HepG2 (cell line): ENCODE measurements around the gene HPCAL1. TPM values are rescaled to one million over a fixed set of nuclear protein-coding genes. Genes with fewer than 3 reads are reported as not detected.

Source experiments
- ATAC-seq: fragments of 200-7000 bp; cut with Tn5 transposase; 3 replicates; pipeline ENCODE4 v1.9.1; 2020; ENCODE audit warnings: mild to moderate bottlenecking, moderate library complexity
- BruUV-seq: library from RNA; stranded (reverse); fragments of 400-500 nt; replicated peaks from 2 replicates; lab custom pipeline; 2021; lab: Mats Ljungman, UMichigan
- CTCF ChIA-PET: fragments of 300-600 bp; formaldehyde crosslinking; extraction: SDS; loops from one replicate; lab custom pipeline; 2021; ENCODE audit warnings: low total read pairs, inconsistent platforms, low intra/inter-chr PET ratio; lab: Yijun Ruan, JAX
- POLR2A ChIA-PET: fragments of 350-600 bp; sonication (Branson Sonifier 250); formaldehyde crosslinking; loops from one replicate; lab custom pipeline; 2020; ENCODE audit warnings: antibody characterized with exemption, inconsistent platforms; lab: Yijun Ruan, JAX
- DNase-seq: peaks from one replicate; pipeline ENCODE4 v3.0.0-alpha.2; 2015; ENCODE audit warnings: low spot score
- FAIRE-seq: peaks from 3 replicates; lab custom pipeline; 2011; peaks lifted over from hg19 to GRCh38; lab: Jason Lieb, UNC
- H2AFZ ChIP-seq: one replicate; pipeline ENCODE4 v1.6.1; 2011; ENCODE audit warnings: low read length, inconsistent platforms
- H3K27ac ChIP-seq: fragments of 300-600 bp; 3 replicates; pipeline ENCODE4 v1.8.0; 2011; ENCODE audit warnings: mixed run types, mild to moderate bottlenecking, mixed read lengths, low read length, inconsistent platforms; ENCODE audit not compliant: insufficient read depth; ENCODE audit errors: extremely low read length
- H3K27me3 ChIP-seq, 2 experiments: fragments of 200-600 bp in 1 of 2; 2 replicates in 1 of 2; 3 replicates in 1 of 2; pipeline versions ENCODE4 v1.6.0 to v1.8.0; 2011; ENCODE audit warnings: low read length in 2 of 2, mild to moderate bottlenecking in 2 of 2, moderate library complexity in 2 of 2, inconsistent platforms in 1 of 2; ENCODE audit not compliant: insufficient read depth in 2 of 2, control insufficient read depth in 1 of 2
- H3K36me3 ChIP-seq, 2 experiments: fragments of 200-600 bp in 1 of 2; replicated peaks in 1 of 2; 2 replicates in 1 of 2; 3 replicates in 1 of 2; pipeline versions ENCODE4 v1.5.1 to v1.8.0; 2011; ENCODE audit warnings: low read length in 2 of 2, inconsistent platforms in 1 of 2; ENCODE audit not compliant: insufficient read depth in 2 of 2, control insufficient read depth in 1 of 2
- H3K4me1 ChIP-seq: 2 replicates; pipeline ENCODE4 v1.5.1; 2012; ENCODE audit warnings: low read length, inconsistent platforms; ENCODE audit not compliant: insufficient read depth
- H3K4me2 ChIP-seq: 2 replicates; pipeline ENCODE4 v1.6.0; 2011; ENCODE audit warnings: low read depth, low read length, inconsistent platforms
- H3K4me3 ChIP-seq, 3 experiments: fragments of 200-600 bp in 1 of 3; sonication (generic), shearing (Covaris generic) in 1 of 3; replicated peaks in 1 of 3; 2 replicates each; pipeline ENCODE4 v1.5.1; 2011 to 2016; ENCODE audit warnings: low read length in 3 of 3, inconsistent platforms in 2 of 3, low read depth in 2 of 3, mild to moderate bottlenecking in 2 of 3, control low read depth in 1 of 3, mixed read lengths in 1 of 3; ENCODE audit not compliant: insufficient read depth in 1 of 3
- H3K79me2 ChIP-seq: one replicate; pipeline ENCODE4 v1.6.1; 2011; ENCODE audit warnings: low read length, inconsistent platforms; ENCODE audit not compliant: insufficient read depth
- H3K9ac ChIP-seq: 2 replicates; pipeline ENCODE4 v1.6.0; 2011; ENCODE audit warnings: mild to moderate bottlenecking, low read depth, low read length, inconsistent platforms; ENCODE audit not compliant: insufficient read depth
- H3K9me3 ChIP-seq: 2 replicates; pipeline ENCODE4 v1.5.1; 2012; ENCODE audit warnings: mild to moderate bottlenecking, low read length
- H4K20me1 ChIP-seq: 2 replicates; pipeline ENCODE4 v1.6.0; 2011; ENCODE audit warnings: inconsistent platforms, mild to moderate bottlenecking, low read length, moderate library complexity; ENCODE audit not compliant: insufficient read depth
- BORCS8-MEF2B ChIP-seq: sonication (generic); formaldehyde crosslinking; IDR thresholded peaks from 2 replicates; pipeline ENCODE4 v1.8.0; 2022; ENCODE audit warnings: mild to moderate bottlenecking, missing genetic modification reagents
- CTCF ChIP-seq: sonication (generic); formaldehyde crosslinking; IDR thresholded peaks from 2 replicates; pipeline ENCODE4 v1.5.0; 2020; ENCODE audit warnings: mild to moderate bottlenecking, missing genetic modification reagents, moderate library complexity
- FOXC1 ChIP-seq: sonication (generic); formaldehyde crosslinking; IDR thresholded peaks from 2 replicates; pipeline ENCODE4 v1.8.0; 2022; ENCODE audit warnings: mild to moderate bottlenecking, missing genetic modification reagents, borderline replicate concordance
- HMGXB4 ChIP-seq, 2 experiments: sonication (generic) in 1 of 2; formaldehyde crosslinking in 1 of 2; IDR thresholded peaks; 2 replicates each; pipeline versions ENCODE4 v1.4.0 to v1.6.1; 2018 to 2020; ENCODE audit warnings: missing genetic modification reagents in 2 of 2, borderline replicate concordance in 1 of 2, low read depth in 1 of 2, mild to moderate bottlenecking in 1 of 2, missing biosample characterization in 1 of 2
- HNF4A ChIP-seq: sonication (generic); formaldehyde crosslinking; IDR thresholded peaks from 2 replicates; pipeline ENCODE4 v1.4.0; 2020; ENCODE audit warnings: missing genetic modification reagents
- ISX ChIP-seq: sonication (generic); formaldehyde crosslinking; conservative IDR thresholded peaks from 2 replicates; pipeline ENCODE4 v1.5.0; 2020; ENCODE audit warnings: missing genetic modification reagents
- PRDM10 ChIP-seq: sonication (generic); formaldehyde crosslinking; IDR thresholded peaks from 2 replicates; pipeline ENCODE4 v1.4.0; 2020; ENCODE audit warnings: low read depth, missing genetic modification reagents
- TAF15 ChIP-seq: fragments of 200-400 bp; formaldehyde crosslinking; IDR thresholded peaks from one replicate; pipeline ENCODE4 v1.6.1; 2018; ENCODE audit warnings: mild to moderate bottlenecking, low read depth, low read length; ENCODE audit not compliant: poor library complexity, severe bottlenecking
- XRCC5 ChIP-seq: fragments of 200-400 bp; formaldehyde crosslinking; optimal IDR thresholded peaks from 2 replicates; pipeline ENCODE3; 2017; ENCODE audit warnings: mild to moderate bottlenecking, low read length
- ZNF414 ChIP-seq: sonication (generic); formaldehyde crosslinking; IDR thresholded peaks from 2 replicates; pipeline ENCODE4 v1.5.0; 2020; ENCODE audit warnings: missing genetic modification reagents
- ZNF605 ChIP-seq: sonication (generic); formaldehyde crosslinking; IDR thresholded peaks from 2 replicates; pipeline ENCODE4 v1.8.0; 2022; ENCODE audit warnings: mild to moderate bottlenecking, missing genetic modification reagents
- ZNF644 ChIP-seq: IDR thresholded peaks from 2 replicates; pipeline ENCODE4 v1.6.1; 2016; ENCODE audit warnings: low read depth
- ZNF839 ChIP-seq: sonication (generic); formaldehyde crosslinking; IDR thresholded peaks from 2 replicates; pipeline ENCODE4 v1.4.0; 2020; ENCODE audit warnings: missing genetic modification reagents, mild to moderate bottlenecking, borderline replicate concordance
- WGBS: methylation state at CpG from one replicate; pipeline ENCODE4 v1.1.6; 2017; ENCODE audit warnings: low lambda C conversion rate; 5-methylcytosine and 5-hydroxymethylcytosine counted together
- in situ Hi-C: cut with HindIII; loops from 2 replicates; pipeline ENCODE4 v1.10.0; 2017; ENCODE audit warnings: low pct_unique_long_range_greater_than_20kb; ENCODE audit not compliant: extremely low pct_ligation_motif_present
- intact Hi-C: fragments of 100-400 bp; cut with micrococcal nuclease; formaldehyde crosslinking; loops from one replicate; pipeline ENCODE4 v1.10.0; 2022; ENCODE audit not compliant: unreplicated experiment
- polyA plus RNA-seq, 8 experiments: library from polyadenylated mRNA; depleted of rRNA in 3 of 8; stranded (reverse) in 7 of 8; unstranded in 1 of 8; fragments of >200 nt; fragmentation: Illumina TruSeq in 4 of 8; extraction: Trizol in 4 of 8; gene quantifications; 2 replicates each; pipeline versions ENCODE4 v1.2.1 to v1.2.3, GENCODE V29; 2011 to 2016; ENCODE audit warnings: low read depth in 4 of 8, missing spikeins in 1 of 8, mixed read lengths in 1 of 8; ENCODE audit not compliant: insufficient read depth in 1 of 8
- total RNA-seq, 5 experiments: library from RNA; depleted of rRNA; stranded (reverse); fragments of >200 nt; fragmentation: Illumina TruSeq; extraction: Trizol; gene quantifications; 2 replicates each; pipeline ENCODE4 v1.2.3, GENCODE V29; 2016; ENCODE audit warnings: low read depth in 1 of 5

Gene HPCAL1
- total and polyA plus RNA-seq, 2 of the 13 experiments (the other 11 are each of a cell fraction or from before 2014, with no cell fraction given): 29.5 to 29.9 TPM

GRCh38 chr2:10366601-10367270 is 64.0 kb downstream of the HPCAL1 start:
- no peak overlapping the region for H3K9ac ChIP-seq
- H3K79me2 ChIP-seq: peaks cover 16% of the 10 kb centered on the region
- peaks cover 87% of the 10 kb centered on the region for H3K4me1 ChIP-seq
- no peaks in the 10 kb centered on the region; a peak in 1 of 5 replicates for H3K36me3 ChIP-seq
- 40% methylated on average over 15 of the region's 15 CpGs for WGBS
- H3K27ac ChIP-seq: no peak overlapping the region
- no peak for FAIRE-seq
- BruUV-seq: no TSS peak
- no peak overlapping the region for H2AFZ ChIP-seq
- CTCF ChIA-PET: no interaction called here
- peak overlapping the region; percentile 51 for H3K4me2 ChIP-seq
- in situ Hi-C loops: loop anchor here (5.0 kb wide), 1 partner anchor 36 kb away; no protein-coding TSS in a partner anchor
- intact Hi-C loops: no loop called here
- H3K9me3 ChIP-seq: no peaks in the 10 kb centered on the region
- peak overlapping the region in 1 of 3 experiments; percentile 17; a peak in 1 of 6 replicates for H3K4me3 ChIP-seq
- peak; percentile 27 for DNase-seq
- peaks cover 78% of the 10 kb centered on the region for H4K20me1 ChIP-seq
- ATAC-seq: peak; percentile 1; the same call in 2 of the 3 replicates
- no peaks in the 10 kb centered on the region for H3K27me3 ChIP-seq
- POLR2A ChIA-PET: interaction anchor here (0.5 to 2.1 kb wide), 11 partner anchors 14 to 88 kb away, joined by 3 to 11 read pairs (median 4); partner anchors contain the start of gene HPCAL1
- TF ChIP-seq HMGXB4 (CRISPR knock-in tag; IDR thresholded peaks at IDR 0.05; ENCODE audit: borderline replicate concordance in 1 of 2, low read depth in 1 of 2): 0 out of 4 replicates have a peak, but pooled peaks of 1 of the 2 experiments have one; percentile 11
- TF ChIP-seq ZNF839 (CRISPR knock-in tag): 0 out of 2 replicates have a peak, but pooled peaks have one; percentile 43
- TF ChIP-seq ISX (CRISPR knock-in tag): no peak
- TF ChIP-seq BORCS8-MEF2B (CRISPR knock-in tag): peak; percentile 60; the same call in 1 of the 2 replicates
- TF ChIP-seq FOXC1 (CRISPR knock-in tag): peak; percentile 5; the same call in 1 of the 2 replicates
- no peak for TF ChIP-seq ZNF644 (CRISPR knock-in tag)
- TF ChIP-seq CTCF (CRISPR knock-in tag): peak; percentile 36
- peak; percentile 72 for TF ChIP-seq HNF4A (CRISPR knock-in tag)
- no peak for TF ChIP-seq PRDM10 (CRISPR knock-in tag)
- TF ChIP-seq TAF15: no peak
- TF ChIP-seq ZNF605: no peak
- peak; percentile 47 for TF ChIP-seq XRCC5
- TF ChIP-seq ZNF414 (CRISPR knock-in tag): 0 out of 2 replicates have a peak, but pooled peaks have one; percentile 43
